GM21390 (cell line): Measurements from ENCODE around the gene CMTM8.

Experiments used
- ATAC-seq: cut with Tn5 transposase; IDR thresholded peaks from one replicate; pipeline ENCODE4 v1.9.1; 2021; ENCODE audit not compliant: unreplicated experiment

Gene CMTM8

DNA sequence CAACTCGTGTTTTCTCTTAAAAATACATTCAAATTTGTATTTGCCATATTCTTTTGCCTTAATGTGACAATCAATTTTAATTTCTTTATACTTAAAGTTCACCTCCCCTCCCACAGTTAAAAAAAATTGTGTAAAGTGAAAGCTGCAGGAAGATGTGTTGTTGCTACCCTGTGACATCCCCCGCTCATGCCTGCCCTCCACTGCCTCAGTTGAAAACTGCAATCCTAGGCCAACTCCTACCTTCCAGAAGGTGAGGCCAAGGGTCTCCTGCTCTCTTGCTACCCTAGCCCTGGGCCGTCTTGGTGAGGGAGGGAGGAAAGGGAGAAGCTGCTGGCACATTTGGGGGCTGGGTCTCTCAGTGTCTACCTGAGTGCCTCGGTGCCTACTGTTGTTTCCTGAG lies 96.2 kb downstream of the CMTM8 start:
- ATAC-seq = no peak

- no peak for ATAC-seq
Observed at GRCh38 chr3:32335365-32336112, 97.1 kb downstream of the CMTM8 start.

GRCh38 chr3:32336113-32336498 lies 97.6 kb downstream of the CMTM8 start:
- no peak for ATAC-seq

- no peak for ATAC-seq
Observed at GRCh38 chr3:32337505-32337904, 99.0 kb downstream of the CMTM8 start.

- ATAC-seq = no peak
Observed at GRCh38 chr3:32340039-32340438, 101.6 kb downstream of the CMTM8 start.

DNA sequence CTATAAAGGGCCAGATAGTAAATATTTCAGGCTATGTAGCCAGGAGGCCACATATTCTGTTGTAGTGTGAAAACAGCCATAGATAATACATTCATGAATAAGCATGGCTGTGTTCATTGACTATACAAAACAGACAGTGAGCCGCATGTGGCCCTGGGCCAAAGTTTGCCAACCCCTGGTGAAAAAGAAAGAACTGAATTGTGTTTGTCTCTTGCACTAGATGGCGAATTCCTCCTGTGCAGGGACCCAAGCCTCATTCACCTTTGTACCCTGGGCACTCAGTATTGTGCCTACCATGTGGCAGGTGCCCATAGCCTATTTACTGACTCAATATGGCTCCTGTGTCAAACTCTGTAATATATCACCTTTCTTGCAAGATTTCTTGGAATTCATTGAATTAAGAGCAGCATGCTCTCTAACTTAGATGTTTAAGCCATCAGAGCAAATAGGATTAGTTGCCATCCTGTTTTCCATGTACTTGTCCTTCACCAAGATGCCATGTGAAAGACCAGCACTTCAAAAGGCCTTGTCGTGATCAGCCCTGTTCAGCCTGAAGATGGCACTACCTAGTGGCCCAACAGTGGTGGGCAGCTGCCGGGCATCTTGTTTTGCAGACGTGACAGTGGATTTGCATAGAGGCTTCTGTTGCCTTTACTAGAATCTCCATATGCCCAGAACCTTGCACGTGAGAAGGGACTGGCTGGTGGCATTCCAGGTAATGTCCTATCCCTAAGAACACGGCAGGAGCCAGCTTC lies 102.3 kb downstream of the CMTM8 start:
- no peak for ATAC-seq

DNA sequence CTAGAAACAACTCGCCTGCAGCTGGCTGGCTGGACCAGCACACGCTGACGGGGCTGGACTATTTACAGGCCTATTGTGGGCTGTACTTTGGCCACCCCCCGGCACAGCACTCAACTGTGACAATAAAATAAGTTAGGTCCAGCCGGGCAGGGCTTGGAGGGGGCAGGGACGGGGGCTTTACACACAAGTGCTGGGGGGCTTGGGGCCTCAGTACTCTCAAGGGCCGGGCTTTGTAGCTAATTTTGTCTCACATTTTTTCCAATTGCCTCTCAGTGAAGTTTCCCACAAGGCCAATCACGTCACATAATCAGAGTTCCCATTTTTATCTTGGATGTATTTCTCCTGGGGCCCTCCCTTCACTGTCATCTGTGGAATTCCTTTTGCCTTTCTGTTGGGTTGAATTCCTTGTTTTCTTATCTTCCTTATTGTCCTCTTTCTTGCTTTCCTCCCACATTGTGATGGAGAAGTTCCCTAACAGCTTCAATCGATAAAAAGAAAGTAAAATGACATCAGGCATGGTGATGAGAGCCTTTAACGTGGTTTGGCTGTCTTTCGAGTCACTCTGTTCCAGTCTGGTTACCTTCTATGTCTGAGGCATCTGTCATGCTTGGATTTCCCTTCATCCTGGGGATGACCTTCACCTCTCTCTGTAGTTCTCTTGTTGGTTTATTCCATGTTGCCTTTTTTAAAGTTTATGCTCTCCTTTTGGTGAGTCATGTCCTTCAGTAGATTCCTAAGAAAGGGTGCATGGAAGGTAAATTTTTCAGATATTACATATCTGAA lies 109.1 kb downstream of the CMTM8 start:
- no peak for ATAC-seq

DNA sequence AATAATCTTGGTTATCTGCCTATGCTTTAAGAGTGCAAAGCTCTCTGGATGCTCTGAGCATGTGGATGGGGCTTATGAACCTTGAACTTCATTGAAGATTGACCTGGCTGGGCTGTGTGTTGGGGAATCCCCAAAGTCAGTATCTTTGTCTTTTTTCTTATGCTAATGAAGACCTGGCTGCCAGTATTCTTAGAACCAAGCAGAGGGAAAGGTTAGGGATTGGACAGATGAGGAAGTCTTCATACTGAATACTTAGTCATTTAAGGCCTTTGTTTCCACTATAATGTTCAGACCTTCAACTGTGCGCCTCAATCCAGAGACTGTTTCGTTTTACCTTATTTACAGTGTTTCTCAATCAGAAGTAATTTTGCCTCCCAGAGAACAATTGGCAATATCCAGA lies 110.7 kb downstream of the CMTM8 start:
- no peak for ATAC-seq

GRCh38 chr3:32352563-32352962 lies 114.1 kb downstream of the CMTM8 start:
- ATAC-seq = no peak

- ATAC-seq = no peak
Observed at GRCh38 chr3:32353351-32353750, 114.9 kb downstream of the CMTM8 start.

GRCh38 chr3:32354362-32354778 lies 115.9 kb downstream of the CMTM8 start:
- ATAC-seq = no peak

DNA sequence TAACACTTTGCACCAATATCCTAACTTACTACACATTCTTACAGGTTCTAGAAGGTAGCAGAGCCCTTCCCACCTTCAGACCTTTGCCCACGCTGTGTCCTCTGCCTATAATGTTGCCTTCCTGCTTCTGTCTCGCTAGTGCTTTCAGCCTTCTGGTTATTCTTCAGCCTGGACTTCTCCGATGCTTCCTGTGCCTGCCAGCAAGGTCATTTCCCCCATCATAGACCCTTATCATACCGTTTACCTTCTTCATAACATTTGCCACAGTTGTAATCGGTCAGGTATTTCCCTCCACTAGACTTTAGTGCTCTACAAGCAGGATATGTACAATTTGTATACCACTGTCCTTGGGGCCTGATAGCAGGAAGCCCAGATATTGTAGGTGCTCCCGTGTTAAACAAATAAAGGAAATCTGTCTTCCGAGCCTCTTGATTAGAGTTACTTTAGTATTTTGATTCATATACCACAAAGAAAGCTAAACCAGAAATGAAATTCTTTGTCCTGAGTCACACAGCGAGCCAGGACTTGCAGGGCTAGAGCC lies 117.3 kb downstream of the CMTM8 start:
- no peak for ATAC-seq

DNA sequence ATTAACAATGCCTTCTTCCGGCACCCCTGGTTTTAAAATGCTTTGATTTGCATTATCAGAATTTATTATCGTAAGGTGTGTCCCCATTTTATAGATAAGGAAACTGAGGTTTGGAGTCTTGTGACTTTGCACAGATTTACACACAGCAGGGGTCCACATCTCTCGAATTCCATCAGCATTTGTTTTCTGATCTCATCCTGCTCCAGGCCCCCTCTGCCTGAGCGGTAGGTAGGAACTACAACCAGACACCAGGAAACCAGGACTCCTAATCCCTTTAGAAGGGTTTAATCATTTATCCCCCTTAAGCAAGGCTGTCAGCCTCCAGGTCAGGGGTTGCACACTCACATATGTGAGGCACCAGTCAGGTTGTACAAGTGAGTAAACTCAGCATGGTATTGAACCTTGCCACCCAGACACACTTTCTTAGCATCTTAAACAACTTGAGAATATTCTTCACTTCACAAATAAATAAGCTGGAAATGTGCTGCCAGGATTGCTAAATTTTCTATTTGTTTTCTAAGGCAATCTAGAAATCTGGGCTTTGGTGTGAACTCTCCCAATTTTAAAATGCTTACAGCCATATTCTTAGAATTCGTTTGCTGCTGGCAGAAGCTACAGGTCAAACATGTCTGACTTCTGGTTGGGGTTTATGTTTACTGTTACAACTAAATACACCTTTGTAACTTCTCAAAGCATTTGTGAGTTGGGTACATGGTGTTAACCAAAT lies 121.4 kb downstream of the CMTM8 start:
- no peak for ATAC-seq

DNA sequence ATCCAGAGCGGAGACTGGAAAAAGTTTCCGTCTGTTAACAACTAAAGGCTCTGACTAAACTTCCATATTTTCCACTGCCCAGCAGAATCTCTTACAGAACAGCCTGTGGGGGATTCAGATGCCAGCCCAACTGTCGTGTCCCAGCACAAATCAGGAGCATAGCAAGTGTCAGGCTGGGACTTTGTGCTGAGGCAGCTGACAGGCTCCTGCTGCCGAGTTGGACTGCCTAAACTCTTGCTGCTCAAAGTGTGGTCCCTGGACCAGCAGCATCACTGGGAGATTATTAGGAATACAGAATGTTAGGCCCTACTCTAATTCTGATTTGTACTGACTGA lies 122.0 kb downstream of the CMTM8 start:
- no peak for ATAC-seq

GRCh38 chr3:32366638-32367397 lies 128.3 kb downstream of the CMTM8 start:
- peak; percentile 75 for ATAC-seq

- ATAC-seq = no peak
Observed at GRCh38 chr3:32367442-32367841, 129.0 kb downstream of the CMTM8 start.

DNA sequence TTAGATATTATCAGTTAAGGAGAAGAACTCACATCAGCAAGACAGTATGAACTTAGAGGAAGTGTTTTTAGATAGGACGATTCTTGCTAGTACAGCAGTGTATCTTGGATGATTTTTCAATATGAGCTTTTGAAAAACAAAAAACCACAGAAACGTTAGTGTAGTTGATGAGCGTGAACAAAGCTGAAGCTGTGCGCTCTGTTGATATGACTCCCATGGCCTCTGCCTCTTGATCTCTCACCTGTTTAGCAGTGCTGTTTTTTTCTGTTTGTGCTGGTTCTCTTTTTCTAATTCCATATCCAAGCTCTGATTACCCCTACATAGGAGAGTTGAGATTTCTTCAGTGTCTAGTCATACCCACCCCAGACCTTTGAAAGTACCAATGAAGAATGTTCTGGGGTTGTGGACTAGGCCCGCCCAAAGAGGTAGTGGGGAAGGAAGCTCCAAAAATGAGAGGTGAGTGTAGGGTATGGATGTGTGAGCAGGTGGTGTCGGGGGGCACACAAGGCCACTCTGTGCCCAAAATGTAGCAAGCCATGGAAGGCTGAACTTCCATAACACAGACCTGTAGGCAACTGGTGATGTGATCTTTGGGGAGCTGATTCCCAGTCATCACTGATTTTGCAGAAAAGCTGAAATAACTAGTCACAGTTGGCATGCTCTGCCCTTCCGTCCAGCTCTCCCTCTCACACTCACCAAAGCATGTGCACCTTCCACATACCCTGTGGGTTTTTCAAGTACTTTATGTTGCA lies 133.2 kb downstream of the CMTM8 start:
- ATAC-seq = peak; percentile 40

- no peak for ATAC-seq
Observed at GRCh38 chr3:32372213-32372490, 133.7 kb downstream of the CMTM8 start.

- no peak for ATAC-seq
Observed at GRCh38 chr3:32373276-32373675, 134.8 kb downstream of the CMTM8 start.

DNA sequence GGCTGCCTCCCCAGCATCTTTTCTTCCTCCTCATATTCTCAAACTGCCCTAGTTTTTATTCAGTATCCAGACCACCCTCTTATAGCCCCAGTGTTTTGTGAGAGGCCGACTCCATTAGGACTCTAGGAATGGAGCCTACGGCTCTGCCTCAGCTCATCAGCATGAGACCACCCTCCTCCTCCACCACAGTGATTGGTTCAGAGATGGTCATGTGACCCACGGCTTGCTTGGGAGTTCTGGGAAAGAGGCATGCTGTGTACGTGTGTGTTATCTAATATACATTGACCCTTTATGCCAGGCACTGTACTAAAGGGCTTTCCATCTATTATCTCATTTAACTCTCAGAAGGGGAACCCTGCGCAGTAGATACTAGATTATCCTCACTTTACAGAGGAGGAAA lies 135.4 kb downstream of the CMTM8 start:
- ATAC-seq = no peak
